ENCODE results near the gene STIMATE. TPM values are rescaled to one million over a fixed set of nuclear protein-coding genes. Genes with fewer than 3 reads are reported as not detected.

STIMATE gene
- total RNA-seq, 2 donors from 2014 or later, result 20.3 to 23.7 TPM

DNA sequence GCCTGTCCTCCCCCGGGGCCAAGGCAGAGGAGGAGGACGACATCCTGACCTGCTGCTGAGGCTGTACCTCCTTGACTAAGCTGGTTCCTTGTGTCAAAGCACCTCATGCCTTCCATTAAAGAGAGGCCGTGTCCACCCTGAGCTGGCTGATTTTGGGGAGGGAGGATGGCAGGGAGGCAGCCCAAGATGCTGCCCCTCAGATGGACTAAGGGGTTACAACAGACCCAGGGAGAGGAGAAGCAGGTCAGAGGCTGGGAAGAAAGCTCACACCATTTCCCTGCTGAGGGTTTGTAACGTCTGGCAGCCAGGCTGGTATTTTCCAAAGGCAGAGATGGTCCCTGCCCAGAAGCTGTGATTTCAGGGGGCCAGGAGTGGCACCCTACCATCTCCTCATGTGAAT is 105.4 kb downstream of the STIMATE start:
- no peaks in the 10 kb centered on the region for H3K9me3 ChIP-seq (ENCODE audit: control insufficient read depth, low read length)

GRCh38 chr3:52791366-52791765 is 106.0 kb downstream of the STIMATE start:
- Mint-ChIP-seq H3K27ac (no peak overlapping the region), H3K4me3 (no peak overlapping the region), H3K4me1 (no peaks in the 10 kb centered on the region), H3K9me3 (no peaks in the 10 kb centered on the region), H3K27me3 (ENCODE audit: insufficient read depth) (no peaks in the 10 kb centered on the region), H3K36me3 (ENCODE audit: low read depth) (no peaks in the 10 kb centered on the region)
- Histone ChIP-seq H3K27me3 (ENCODE audit: control insufficient read depth, insufficient read depth, low read length, poor library complexity, severe bottlenecking) (no peaks in the 10 kb centered on the region), H3K27ac (ENCODE audit: low read depth, low read length) (no peak overlapping the region), H3K4me3 (ENCODE audit: low read length) (no peak overlapping the region), H3K9ac (ENCODE audit: extremely low read depth, low read length, poor library complexity, severe bottlenecking) (no peak overlapping the region), H3K4me1 (ENCODE audit: control insufficient read depth, insufficient read depth, low read length) (no peaks in the 10 kb centered on the region), H3K36me3 (ENCODE audit: control insufficient read depth, insufficient read depth, low read length) (no peaks in the 10 kb centered on the region), H3K9me3 (ENCODE audit: control insufficient read depth, low read length) (no peaks in the 10 kb centered on the region)
- WGBS, 2 experiments (ENCODE audit: insufficient coverage in 1 of 2, insufficient read length in 1 of 2), result 90% methylated on average over 8 to 12 of the region's 12 CpGs
- no peak for TF ChIP-seq CTCF (conservative IDR thresholded peaks at IDR 0.05)
- DNase-seq, result no peak

More for the DNA sequence above, 105.4 kb downstream of the STIMATE start:
- no peak overlapping the region for H3K4me3 ChIP-seq (ENCODE audit: low read length)
- Mint-ChIP-seq H3K4me1 (no peaks in the 10 kb centered on the region), H3K9me3 (no peaks in the 10 kb centered on the region), H3K4me3 (no peak overlapping the region), H3K27me3 (ENCODE audit: insufficient read depth) (no peaks in the 10 kb centered on the region), H3K27ac (no peak overlapping the region), H3K36me3 (ENCODE audit: low read depth) (no peaks in the 10 kb centered on the region)
- no peak overlapping the region for H3K27ac ChIP-seq (ENCODE audit: low read depth, low read length)
- H3K36me3 ChIP-seq (ENCODE audit: control insufficient read depth, insufficient read depth, low read length), result no peaks in the 10 kb centered on the region
- WGBS, 2 experiments (ENCODE audit: insufficient coverage in 1 of 2, insufficient read length in 1 of 2), result 84 to 95% methylated on average over 4 of the region's 4 CpGs
- DNase-seq, result no peak
- no peaks in the 10 kb centered on the region for H3K27me3 ChIP-seq (ENCODE audit: control insufficient read depth, insufficient read depth, low read length, poor library complexity, severe bottlenecking)
- H3K9ac ChIP-seq (ENCODE audit: extremely low read depth, low read length, poor library complexity, severe bottlenecking), result no peak overlapping the region
- no peaks in the 10 kb centered on the region for H3K4me1 ChIP-seq (ENCODE audit: control insufficient read depth, insufficient read depth, low read length)
- no peak for TF ChIP-seq CTCF (conservative IDR thresholded peaks at IDR 0.05)

GRCh38 chr3:52790741-52791140 is 106.6 kb downstream of the STIMATE start:
- Histone ChIP-seq H3K9me3 (ENCODE audit: control insufficient read depth, low read length) (no peaks in the 10 kb centered on the region), H3K27ac (ENCODE audit: low read depth, low read length) (no peak overlapping the region), H3K4me3 (ENCODE audit: low read length) (no peak overlapping the region), H3K36me3 (ENCODE audit: control insufficient read depth, insufficient read depth, low read length) (no peaks in the 10 kb centered on the region), H3K4me1 (ENCODE audit: control insufficient read depth, insufficient read depth, low read length) (no peaks in the 10 kb centered on the region), H3K9ac (ENCODE audit: extremely low read depth, low read length, poor library complexity, severe bottlenecking) (no peak overlapping the region), H3K27me3 (ENCODE audit: control insufficient read depth, insufficient read depth, low read length, poor library complexity, severe bottlenecking) (no peaks in the 10 kb centered on the region)
- Mint-ChIP-seq H3K27ac (no peak overlapping the region), H3K4me3 (no peak overlapping the region), H3K9me3 (no peaks in the 10 kb centered on the region), H3K4me1 (no peaks in the 10 kb centered on the region), H3K27me3 (ENCODE audit: insufficient read depth) (no peaks in the 10 kb centered on the region), H3K36me3 (ENCODE audit: low read depth) (no peaks in the 10 kb centered on the region)
- TF ChIP-seq CTCF (conservative IDR thresholded peaks at IDR 0.05), result no peak
- no peak for DNase-seq
- 90 to 96% methylated on average over 9 to 13 of the region's 13 CpGs for WGBS, 2 experiments (ENCODE audit: insufficient coverage in 1 of 2, insufficient read length in 1 of 2)
